K562 treated with DMSO at 1 percent for 48 hours (cell line): ENCODE data around the gene REG4. TPM values are rescaled to one million over a fixed set of nuclear protein-coding genes. Genes with fewer than 3 reads are reported as not detected.

Experiments
- total RNA-seq: library from RNA; unstranded; fragments of 300-600 nt; gene quantifications from 2 replicates; pipeline ENCODE4 v1.2.3, GENCODE V29; 2022; ENCODE audit warnings: low replicate concordance; ENCODE audit errors: extremely low read depth

Gene REG4
- total RNA-seq, result not detected in 2 replicates

GRCh38 chr1:119811387-119811786 lies at the start of gene REG4:
Gene REG4, minus strand, starts transcription at chr1:119811460. Its CDS starts 2,691 bp downstream, at chr1:119808769.

DNA sequence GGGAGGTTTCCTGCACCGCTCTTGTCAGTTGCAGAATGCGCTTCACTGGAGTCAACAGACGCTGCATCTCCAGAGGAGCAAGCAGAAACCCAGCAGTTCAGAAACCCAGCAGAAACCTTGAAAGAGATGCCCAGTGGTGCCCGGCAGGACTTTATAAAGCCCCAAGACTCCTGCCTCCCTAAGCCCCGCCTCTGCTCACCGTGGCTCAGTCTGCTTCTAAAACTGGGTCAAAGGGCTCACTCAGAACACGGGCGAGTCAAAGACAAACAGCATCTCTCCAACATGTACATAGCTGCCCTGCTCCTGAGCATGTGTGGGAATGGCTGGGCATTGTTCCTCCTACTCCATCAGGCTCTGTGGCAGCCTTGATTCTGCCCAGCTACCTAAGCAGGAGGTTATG lies 42.5 kb downstream of the REG4 start, which contains the start of gene HMGCS2:
Gene HMGCS2, minus strand, starts transcription at position 128 of the 400 bp plus-strand sequence. Its CDS starts 61 bp downstream, at position 67.

Other genes with a start within 250 kb of the REG4 start
- not detected in 2 replicates for gene ZNF697, start 163.2 kb downstream of the REG4 start, total RNA-seq
- 2,307 TPM in 1 of 2 replicates, not detected in the other for gene PHGDH, start 99.5 kb downstream of the REG4 start, total RNA-seq
- gene HMGCS2, start 42.6 kb downstream of the REG4 start, total RNA-seq, result not detected in 2 replicates
- not detected in 2 replicates for gene ADAM30, start 85.1 kb upstream of the REG4 start, total RNA-seq